GM23338 (cell line): ENCODE results near the gene ALDH9A1. TPM values are rescaled to one million over a fixed set of nuclear protein-coding genes. Genes with fewer than 3 reads are reported as not detected.

ENCODE experiments used
- ATAC-seq: fragments of 200-7000 bp; cut with Tn5 transposase; 3 replicates; pipeline ENCODE4 v1.9.1; 2020
- DNase-seq: peaks from one replicate; pipeline ENCODE4 v3.0.0-alpha.2; 2015; ENCODE audit warnings: low spot score
- H2AFZ ChIP-seq: fragments of 200-600 bp; sonication (generic); 2 replicates; pipeline ENCODE4 v1.8.0; 2016; ENCODE audit warnings: antibody characterized with exemption, mild to moderate bottlenecking, moderate library complexity
- H3F3A ChIP-seq: fragments of 200-600 bp; sonication (generic); replicated peaks from 2 replicates; pipeline ENCODE4 v1.8.0; 2017; ENCODE audit warnings: antibody characterized with exemption, mixed run types, low read depth
- H3K27ac ChIP-seq: fragments of 200-600 bp; sonication (generic); 2 replicates; pipeline ENCODE4 v1.6.1; 2016; ENCODE audit warnings: low read depth
- H3K27me3 ChIP-seq: fragments of 200-600 bp; sonication (generic); 2 replicates; pipeline ENCODE4 v1.8.0; 2016; ENCODE audit warnings: mild to moderate bottlenecking, mixed run types, moderate library complexity; ENCODE audit not compliant: insufficient read depth
- H3K36me3 ChIP-seq: fragments of 200-600 bp; sonication (generic); 2 replicates; pipeline ENCODE4 v1.8.0; 2016; ENCODE audit warnings: mild to moderate bottlenecking; ENCODE audit not compliant: insufficient read depth
- H3K4me1 ChIP-seq: fragments of 200-600 bp; sonication (generic); 2 replicates; pipeline ENCODE4 v1.8.0; 2016; ENCODE audit warnings: mild to moderate bottlenecking, moderate library complexity; ENCODE audit not compliant: insufficient read depth
- H3K4me2 ChIP-seq: fragments of 200-600 bp; sonication (generic); 2 replicates; pipeline ENCODE4 v1.7.1; 2017; ENCODE audit warnings: mixed run types
- H3K4me3 ChIP-seq: fragments of 200-600 bp; sonication (generic); 2 replicates; pipeline ENCODE4 v1.6.1; 2016; ENCODE audit warnings: mixed run types
- H3K79me2 ChIP-seq: fragments of 200-600 bp; sonication (generic); replicated peaks from 2 replicates; pipeline ENCODE4 v1.8.0; 2017; ENCODE audit warnings: mild to moderate bottlenecking; ENCODE audit not compliant: insufficient read depth
- H3K9me2 ChIP-seq: fragments of 200-600 bp; sonication (generic); 2 replicates; pipeline ENCODE4 v1.8.0; 2017; ENCODE audit not compliant: insufficient read depth
- H4K20me1 ChIP-seq: fragments of 200-600 bp; sonication (generic); replicated peaks from 2 replicates; pipeline ENCODE4 v1.8.0; 2017; ENCODE audit warnings: mild to moderate bottlenecking; ENCODE audit not compliant: insufficient read depth
- H3K27ac Mint-ChIP-seq: 2 replicates; pipeline ENCODE4 v1.8.0; 2020; ENCODE audit warnings: inconsistent platforms, mild to moderate bottlenecking, moderate library complexity, mixed read lengths
- H3K27me3 Mint-ChIP-seq: 3 replicates; pipeline ENCODE4 v1.8.0; 2022; ENCODE audit warnings: low read depth, mild to moderate bottlenecking, moderate library complexity, mixed read lengths, inconsistent platforms; ENCODE audit not compliant: insufficient read depth, poor library complexity
- H3K36me3 Mint-ChIP-seq: 3 replicates; pipeline ENCODE4 v1.8.0; 2021; ENCODE audit warnings: low read depth, mild to moderate bottlenecking, inconsistent platforms, moderate library complexity, mixed read lengths
- H3K4me1 Mint-ChIP-seq: 3 replicates; pipeline ENCODE4 v1.8.0; 2020; ENCODE audit warnings: mild to moderate bottlenecking, inconsistent platforms, mixed read lengths
- H3K4me3 Mint-ChIP-seq: 3 replicates; pipeline ENCODE4 v1.8.0; 2021; ENCODE audit warnings: moderate library complexity, mild to moderate bottlenecking, inconsistent platforms, mixed read lengths
- H3K9me3 Mint-ChIP-seq: 3 replicates; pipeline ENCODE4 v1.8.0; 2020; ENCODE audit warnings: moderate library complexity, mild to moderate bottlenecking, inconsistent platforms, mixed read lengths
- CREB1 ChIP-seq: fragments of 250-450 bp; sonication (Bioruptor Pico); IDR thresholded peaks from 2 replicates; pipeline ENCODE4 v1.5.0; 2020; ENCODE audit warnings: low read depth, mild to moderate bottlenecking, moderate library complexity
- CTCF ChIP-seq, 2 experiments: fragments of 200-600 bp in 1 of 2; sonication (generic) in 1 of 2; conservative IDR thresholded peaks; 2 replicates each; pipeline versions ENCODE4 v1.5.1 to v1.6.1; 2016 to 2017; ENCODE audit warnings: antibody characterized with exemption in 2 of 2, low read depth in 2 of 2, mild to moderate bottlenecking in 2 of 2, moderate library complexity in 1 of 2
- EZH2 ChIP-seq: fragments of 200-600 bp; sonication (generic); IDR thresholded peaks from one replicate; pipeline ENCODE4 v1.8.0; 2017; ENCODE audit warnings: antibody characterized with exemption, mild to moderate bottlenecking, low read depth; ENCODE audit not compliant: unreplicated experiment
- EZH2phosphoT487 ChIP-seq: fragments of 200-600 bp; sonication (generic); IDR thresholded peaks from one replicate; pipeline ENCODE4 v1.8.1; 2018; ENCODE audit warnings: antibody characterized with exemption; ENCODE audit not compliant: unreplicated experiment
- JUNB ChIP-seq: IDR thresholded peaks from one replicate; pipeline ENCODE4 v1.6.1; 2016; ENCODE audit warnings: antibody characterized with exemption; ENCODE audit not compliant: unreplicated experiment
- NANOG ChIP-seq: IDR thresholded peaks from 2 replicates; pipeline ENCODE4 v1.6.1; 2016; ENCODE audit warnings: antibody characterized with exemption, borderline replicate concordance
- POLR2AphosphoS5 ChIP-seq: IDR thresholded peaks from 2 replicates; pipeline ENCODE4 v1.6.1; 2016; ENCODE audit warnings: antibody characterized with exemption, low read depth
- REST ChIP-seq: IDR thresholded peaks from one replicate; pipeline ENCODE4 v1.6.1; 2018; ENCODE audit warnings: antibody characterized with exemption; ENCODE audit not compliant: unreplicated experiment
- STAT1 ChIP-seq: IDR thresholded peaks from one replicate; pipeline ENCODE4 v1.6.1; 2016; ENCODE audit warnings: antibody characterized with exemption; ENCODE audit not compliant: unreplicated experiment
- ZNF114 ChIP-seq: fragments of 250-450 bp; sonication (Bioruptor Pico); IDR thresholded peaks from 2 replicates; pipeline ENCODE4 v1.5.0; 2020; ENCODE audit warnings: mild to moderate bottlenecking, moderate library complexity
- ZNF331 ChIP-seq: fragments of 250-450 bp; sonication (Bioruptor Pico); IDR thresholded peaks from 2 replicates; pipeline ENCODE4 v1.5.0; 2020; ENCODE audit warnings: low read depth, mild to moderate bottlenecking, moderate library complexity
- polyA plus RNA-seq: library from polyadenylated mRNA; unstranded; fragments of >200 nt; fragmentation: Nextera tagmentation; extraction: Ambion mirVana; gene quantifications from 2 replicates; pipeline ENCODE4 v1.2.1, GENCODE V29; 2016
- total RNA-seq: library from RNA; depleted of rRNA; stranded (reverse); fragments of >200 nt; shearing (Covaris generic); gene quantifications from 2 replicates; pipeline ENCODE4 v1.2.3, GENCODE V29; 2014
- TF ChIP-seq, protein P1 (sequence below): IDR thresholded peaks from 2 replicates; pipeline ENCODE4 v1.6.1; 2016; ENCODE audit warnings: antibody characterized with exemption
- TF ChIP-seq, protein P2 (sequence below): fragments of 250-450 bp; sonication (Bioruptor Pico); IDR thresholded peaks from 2 replicates; pipeline ENCODE4 v1.5.0; 2020; ENCODE audit warnings: mild to moderate bottlenecking, moderate library complexity

The ALDH9A1 gene
- total and polyA plus RNA-seq, 2 experiments from 2014 or later, result 50.6 to 59.2 TPM

DNA sequence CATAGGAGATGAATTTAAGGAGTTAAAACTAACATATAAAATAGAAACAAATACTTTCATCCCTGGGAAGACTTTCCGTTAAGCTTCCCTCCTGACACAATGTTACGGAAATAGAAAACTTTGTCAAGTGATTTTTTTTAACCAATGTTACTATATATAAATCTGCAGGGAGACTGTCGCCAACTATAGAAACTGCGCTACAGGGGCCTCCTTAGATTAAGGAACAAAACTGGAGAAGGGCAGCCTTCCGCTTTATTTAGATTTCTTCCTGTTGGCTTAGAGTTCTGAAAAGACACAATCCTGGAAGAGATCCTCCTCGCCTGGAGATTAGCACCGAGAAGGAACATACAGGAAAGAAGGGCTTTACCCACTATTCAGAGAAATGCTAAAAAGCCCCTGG, 65.9 kb downstream of the ALDH9A1 start:
- Histone ChIP-seq H3K79me2 (peaks cover 47% of the 10 kb centered on the region), H3K27me3 (no peaks in the 10 kb centered on the region), H3K4me3 (peak overlapping the region; percentile 97), H3K4me2 (peak overlapping the region; percentile 95), H4K20me1 (peaks cover 12% of the 10 kb centered on the region; the same call in 1 of the 2 replicates), H3K36me3 (peaks cover 5% of the 10 kb centered on the region; the same call in 1 of the 2 replicates), H3K27ac (no peak overlapping the region), H3F3A (no peaks in the 10 kb centered on the region), H3K9me2 (no peaks in the 10 kb centered on the region), H3K4me1 (peaks cover 45% of the 10 kb centered on the region), H2AFZ (no peak overlapping the region)
- Mint-ChIP-seq H3K27ac (no peak overlapping the region), H3K9me3 (no peaks in the 10 kb centered on the region), H3K4me1 (peaks cover 49% of the 10 kb centered on the region), H3K27me3 (peaks cover 10% of the 10 kb centered on the region), H3K36me3 (no peaks in the 10 kb centered on the region), H3K4me3 (no peak overlapping the region)
- TF ChIP-seq CREB1 (CRISPR knock-in tag) (no peak), NANOG (no peak), JUNB (no peak), EZH2 (no peak), EZH2phosphoT487 (no peak), CTCF (conservative IDR thresholded peaks at IDR 0.05; ENCODE audit: low read depth in 2 of 2) (no peak), POLR2AphosphoS5 (no peak), STAT1 (no peak), ZNF331 (CRISPR knock-in tag) (no peak), ZNF114 (no peak), REST (no peak)
- TF ChIP-seq, protein P1, sequence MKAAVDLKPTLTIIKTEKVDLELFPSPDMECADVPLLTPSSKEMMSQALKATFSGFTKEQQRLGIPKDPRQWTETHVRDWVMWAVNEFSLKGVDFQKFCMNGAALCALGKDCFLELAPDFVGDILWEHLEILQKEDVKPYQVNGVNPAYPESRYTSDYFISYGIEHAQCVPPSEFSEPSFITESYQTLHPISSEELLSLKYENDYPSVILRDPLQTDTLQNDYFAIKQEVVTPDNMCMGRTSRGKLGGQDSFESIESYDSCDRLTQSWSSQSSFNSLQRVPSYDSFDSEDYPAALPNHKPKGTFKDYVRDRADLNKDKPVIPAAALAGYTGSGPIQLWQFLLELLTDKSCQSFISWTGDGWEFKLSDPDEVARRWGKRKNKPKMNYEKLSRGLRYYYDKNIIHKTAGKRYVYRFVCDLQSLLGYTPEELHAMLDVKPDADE, result no peak
- TF ChIP-seq, protein P2, sequence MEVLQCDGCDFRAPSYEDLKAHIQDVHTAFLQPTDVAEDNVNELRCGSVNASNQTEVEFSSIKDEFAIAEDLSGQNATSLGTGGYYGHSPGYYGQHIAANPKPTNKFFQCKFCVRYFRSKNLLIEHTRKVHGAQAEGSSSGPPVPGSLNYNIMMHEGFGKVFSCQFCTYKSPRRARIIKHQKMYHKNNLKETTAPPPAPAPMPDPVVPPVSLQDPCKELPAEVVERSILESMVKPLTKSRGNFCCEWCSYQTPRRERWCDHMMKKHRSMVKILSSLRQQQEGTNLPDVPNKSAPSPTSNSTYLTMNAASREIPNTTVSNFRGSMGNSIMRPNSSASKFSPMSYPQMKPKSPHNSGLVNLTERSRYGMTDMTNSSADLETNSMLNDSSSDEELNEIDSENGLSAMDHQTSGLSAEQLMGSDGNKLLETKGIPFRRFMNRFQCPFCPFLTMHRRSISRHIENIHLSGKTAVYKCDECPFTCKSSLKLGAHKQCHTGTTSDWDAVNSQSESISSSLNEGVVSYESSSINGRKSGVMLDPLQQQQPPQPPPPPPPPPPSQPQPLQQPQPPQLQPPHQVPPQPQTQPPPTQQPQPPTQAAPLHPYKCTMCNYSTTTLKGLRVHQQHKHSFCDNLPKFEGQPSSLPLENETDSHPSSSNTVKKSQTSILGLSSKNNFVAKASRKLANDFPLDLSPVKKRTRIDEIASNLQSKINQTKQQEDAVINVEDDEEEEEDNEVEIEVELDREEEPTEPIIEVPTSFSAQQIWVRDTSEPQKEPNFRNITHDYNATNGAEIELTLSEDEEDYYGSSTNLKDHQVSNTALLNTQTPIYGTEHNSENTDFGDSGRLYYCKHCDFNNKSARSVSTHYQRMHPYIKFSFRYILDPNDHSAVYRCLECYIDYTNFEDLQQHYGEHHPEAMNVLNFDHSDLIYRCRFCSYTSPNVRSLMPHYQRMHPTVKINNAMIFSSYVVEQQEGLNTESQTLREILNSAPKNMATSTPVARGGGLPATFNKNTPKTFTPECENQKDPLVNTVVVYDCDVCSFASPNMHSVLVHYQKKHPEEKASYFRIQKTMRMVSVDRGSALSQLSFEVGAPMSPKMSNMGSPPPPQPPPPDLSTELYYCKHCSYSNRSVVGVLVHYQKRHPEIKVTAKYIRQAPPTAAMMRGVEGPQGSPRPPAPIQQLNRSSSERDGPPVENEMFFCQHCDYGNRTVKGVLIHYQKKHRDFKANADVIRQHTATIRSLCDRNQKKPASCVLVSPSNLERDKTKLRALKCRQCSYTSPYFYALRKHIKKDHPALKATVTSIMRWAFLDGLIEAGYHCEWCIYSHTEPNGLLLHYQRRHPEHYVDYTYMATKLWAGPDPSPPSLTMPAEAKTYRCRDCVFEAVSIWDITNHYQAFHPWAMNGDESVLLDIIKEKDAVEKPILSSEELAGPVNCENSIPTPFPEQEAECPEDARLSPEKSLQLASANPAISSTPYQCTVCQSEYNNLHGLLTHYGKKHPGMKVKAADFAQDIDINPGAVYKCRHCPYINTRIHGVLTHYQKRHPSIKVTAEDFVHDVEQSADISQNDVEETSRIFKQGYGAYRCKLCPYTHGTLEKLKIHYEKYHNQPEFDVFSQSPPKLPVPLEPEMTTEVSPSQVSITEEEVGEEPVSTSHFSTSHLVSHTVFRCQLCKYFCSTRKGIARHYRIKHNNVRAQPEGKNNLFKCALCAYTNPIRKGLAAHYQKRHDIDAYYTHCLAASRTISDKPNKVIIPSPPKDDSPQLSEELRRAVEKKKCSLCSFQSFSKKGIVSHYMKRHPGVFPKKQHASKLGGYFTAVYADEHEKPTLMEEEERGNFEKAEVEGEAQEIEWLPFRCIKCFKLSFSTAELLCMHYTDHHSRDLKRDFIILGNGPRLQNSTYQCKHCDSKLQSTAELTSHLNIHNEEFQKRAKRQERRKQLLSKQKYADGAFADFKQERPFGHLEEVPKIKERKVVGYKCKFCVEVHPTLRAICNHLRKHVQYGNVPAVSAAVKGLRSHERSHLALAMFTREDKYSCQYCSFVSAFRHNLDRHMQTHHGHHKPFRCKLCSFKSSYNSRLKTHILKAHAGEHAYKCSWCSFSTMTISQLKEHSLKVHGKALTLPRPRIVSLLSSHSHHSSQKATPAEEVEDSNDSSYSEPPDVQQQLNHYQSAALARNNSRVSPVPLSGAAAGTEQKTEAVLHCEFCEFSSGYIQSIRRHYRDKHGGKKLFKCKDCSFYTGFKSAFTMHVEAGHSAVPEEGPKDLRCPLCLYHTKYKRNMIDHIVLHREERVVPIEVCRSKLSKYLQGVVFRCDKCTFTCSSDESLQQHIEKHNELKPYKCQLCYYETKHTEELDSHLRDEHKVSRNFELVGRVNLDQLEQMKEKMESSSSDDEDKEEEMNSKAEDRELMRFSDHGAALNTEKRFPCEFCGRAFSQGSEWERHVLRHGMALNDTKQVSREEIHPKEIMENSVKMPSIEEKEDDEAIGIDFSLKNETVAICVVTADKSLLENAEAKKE (CRISPR knock-in tag), result no peak
- ATAC-seq (no peak), DNase-seq (no peak)
